Islet precursor cell (in vitro differentiated cells): Measurements from ENCODE around the gene HECTD4.
"Not testable (repeated sequence)": the region's sequence is repeated elsewhere in the genome, so short reads cannot be mapped to it uniquely, and the experiment has no call there.

Experiments
- DNase-seq: peaks from one replicate; pipeline ENCODE4 v3.0.0-alpha.2; 2018

HECTD4 gene

GRCh38 chr12:112352921-112353320 lies 29.3 kb downstream of the HECTD4 start:
- no peak for DNase-seq

DNA sequence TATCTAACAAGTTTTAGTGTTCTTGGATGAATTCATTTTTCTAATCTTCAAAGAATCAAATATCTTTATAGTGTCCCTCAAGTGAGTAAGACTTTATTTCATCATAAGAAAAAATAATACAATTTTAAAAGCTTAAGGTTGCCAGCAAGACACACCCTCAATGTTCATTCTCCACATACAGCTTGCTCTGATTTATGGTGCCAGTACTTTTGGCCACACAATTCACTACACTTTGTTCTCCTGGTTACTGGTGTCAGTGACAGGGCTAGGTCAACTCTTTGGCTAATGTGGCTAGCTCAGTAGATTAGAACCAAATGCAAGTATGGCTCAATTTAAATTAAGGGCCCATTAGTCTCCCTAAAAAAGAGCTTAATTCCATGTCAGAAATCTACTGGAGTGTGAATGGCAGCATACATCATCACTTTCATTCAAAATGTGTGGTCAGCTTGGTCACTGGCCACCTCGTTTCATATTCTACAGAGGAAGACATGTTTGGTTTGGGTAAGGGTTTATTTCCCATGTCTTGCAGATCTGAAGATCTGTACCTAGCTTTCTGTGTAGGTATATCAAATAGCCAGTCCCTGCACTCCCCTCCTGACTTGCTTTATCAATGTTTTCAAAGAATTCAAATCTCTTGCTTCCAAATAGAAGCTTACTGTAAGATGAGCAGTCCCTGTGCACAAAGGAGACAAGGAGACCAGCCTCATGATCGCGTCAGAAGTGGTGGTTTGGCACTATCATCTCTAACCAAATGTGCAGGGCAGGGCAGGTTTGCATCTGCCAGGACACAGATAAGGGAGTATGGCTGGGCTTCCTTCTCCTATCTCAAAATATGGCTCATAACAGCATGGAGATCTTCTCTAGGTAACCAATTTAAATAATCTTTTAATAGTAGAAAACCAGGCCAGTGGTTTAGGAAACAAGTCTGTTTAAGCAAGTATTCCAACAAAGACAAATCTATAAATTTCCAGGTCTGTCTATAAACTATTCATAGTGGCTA lies 31.3 kb downstream of the HECTD4 start:
- DNase-seq, result no peak

- no peak for DNase-seq
These were observed 32.8 kb downstream of the HECTD4 start for GRCh38 chr12:112349431-112349830.

GRCh38 chr12:112348926-112349325 lies 33.3 kb downstream of the HECTD4 start:
- not testable (repeated sequence) for DNase-seq

- no peak for DNase-seq
These were observed 34.6 kb downstream of the HECTD4 start for GRCh38 chr12:112347581-112347982.

- no peak for DNase-seq
These were observed 36.0 kb downstream of the HECTD4 start for GRCh38 chr12:112346194-112346593.

DNA sequence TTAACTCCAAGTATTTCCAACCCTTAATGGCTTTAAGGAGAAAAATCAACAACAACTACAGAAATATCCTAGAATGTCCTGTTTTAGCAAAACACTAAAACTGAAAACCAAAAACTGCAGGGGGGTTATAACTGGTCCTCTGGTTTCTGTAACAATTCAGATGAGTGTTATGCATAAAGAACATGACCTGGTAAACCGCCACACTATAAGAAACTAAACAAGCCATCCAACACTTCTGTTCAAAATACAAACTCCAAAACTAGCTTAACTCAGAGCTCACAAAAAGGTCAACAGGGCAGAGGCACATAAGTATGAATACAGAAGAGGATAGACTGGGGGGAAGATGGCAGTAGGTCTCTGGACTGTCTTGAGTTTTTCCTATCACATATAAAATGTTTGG lies 38.0 kb downstream of the HECTD4 start:
- DNase-seq, result no peak

- DNase-seq, result no peak
These were observed 39.6 kb downstream of the HECTD4 start for GRCh38 chr12:112342587-112342986.

DNA sequence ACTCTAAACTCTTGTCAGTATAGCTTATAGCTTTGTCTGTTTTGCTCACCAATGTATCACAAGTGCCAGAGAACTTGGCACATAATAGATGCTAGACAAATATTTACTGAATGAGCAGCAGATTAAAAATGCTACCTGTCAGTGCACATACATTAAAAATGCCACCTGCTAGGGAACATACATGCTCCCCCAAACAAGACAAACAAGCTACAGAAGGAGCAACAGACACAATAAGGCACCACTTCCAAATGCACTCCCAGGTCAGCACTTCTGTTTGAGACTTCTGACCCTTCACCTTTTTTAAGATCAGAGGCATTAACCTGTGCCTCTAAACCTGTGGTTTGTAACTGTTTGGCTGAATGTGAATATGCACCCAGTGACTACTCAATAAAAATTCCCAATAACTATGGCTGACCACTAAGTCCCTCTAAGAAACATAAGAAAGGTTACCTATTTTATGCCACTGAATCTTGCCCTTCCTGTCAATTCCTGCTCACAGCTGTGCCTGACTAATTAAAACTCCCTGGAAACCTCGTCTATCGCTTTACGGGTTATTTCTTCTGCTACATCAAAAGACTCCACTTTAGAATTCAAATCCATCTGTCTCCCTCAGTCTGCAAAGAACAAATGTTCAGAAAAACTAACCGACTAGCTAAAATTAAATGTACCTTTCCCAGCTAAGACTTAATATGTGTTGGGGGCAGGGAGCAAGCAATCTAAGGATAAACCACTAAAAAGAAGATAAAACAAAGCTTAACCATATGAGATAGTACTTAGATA lies 41.0 kb downstream of the HECTD4 start:
- no peak for DNase-seq

- DNase-seq, result no peak
These were observed 42.0 kb downstream of the HECTD4 start for GRCh38 chr12:112340230-112340629.

DNA sequence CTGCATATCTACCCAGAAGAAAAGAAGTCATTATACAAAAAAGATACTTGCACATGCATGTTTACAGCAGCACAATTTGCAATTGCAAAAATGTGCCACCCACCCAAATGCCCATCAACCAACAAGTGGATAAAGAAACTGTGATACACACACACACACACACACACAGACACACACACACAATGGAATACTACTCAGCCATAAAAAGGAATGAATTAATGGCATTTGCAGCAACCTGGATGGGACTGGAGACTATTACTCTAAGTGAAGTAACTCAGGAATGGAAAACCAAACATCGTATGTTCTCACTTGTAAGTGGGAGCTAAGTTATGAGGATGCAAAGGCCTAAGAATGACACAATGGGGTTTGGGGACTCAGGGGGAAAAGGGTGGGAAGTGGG lies 47.2 kb downstream of the HECTD4 start:
- not testable (repeated sequence) for DNase-seq

GRCh38 chr12:112333019-112333418 lies 49.2 kb downstream of the HECTD4 start:
- DNase-seq, result no peak

DNA sequence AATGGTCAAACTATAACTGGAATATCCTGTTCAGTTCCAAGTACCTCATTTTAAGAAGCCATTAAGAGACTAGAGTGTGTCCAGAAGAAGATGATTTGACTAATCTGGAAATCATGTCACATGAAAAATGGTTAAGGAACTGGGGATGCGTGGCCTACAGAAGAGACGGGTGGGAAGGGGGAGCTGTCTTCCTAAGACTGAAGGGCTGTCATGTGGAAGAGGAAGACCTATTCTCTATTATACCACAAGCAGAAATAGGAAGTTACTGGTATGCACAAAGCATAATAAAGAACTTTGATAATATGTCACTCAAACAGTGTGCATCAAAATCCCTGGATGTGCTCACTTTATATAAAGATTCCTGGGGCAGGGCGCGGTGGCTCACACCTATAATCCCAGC lies 50.3 kb downstream of the HECTD4 start:
- DNase-seq, result no peak

GRCh38 chr12:112330706-112331105 lies 51.5 kb downstream of the HECTD4 start:
- no peak for DNase-seq

GRCh38 chr12:112328456-112329124 lies 53.6 kb downstream of the HECTD4 start:
- DNase-seq, result no peak

GRCh38 chr12:112327209-112327938 lies 54.9 kb downstream of the HECTD4 start:
- no peak for DNase-seq

GRCh38 chr12:112325622-112326207 lies 56.5 kb downstream of the HECTD4 start:
- no peak for DNase-seq

- DNase-seq, result no peak
These were observed 57.1 kb downstream of the HECTD4 start for GRCh38 chr12:112325157-112325556.

DNA sequence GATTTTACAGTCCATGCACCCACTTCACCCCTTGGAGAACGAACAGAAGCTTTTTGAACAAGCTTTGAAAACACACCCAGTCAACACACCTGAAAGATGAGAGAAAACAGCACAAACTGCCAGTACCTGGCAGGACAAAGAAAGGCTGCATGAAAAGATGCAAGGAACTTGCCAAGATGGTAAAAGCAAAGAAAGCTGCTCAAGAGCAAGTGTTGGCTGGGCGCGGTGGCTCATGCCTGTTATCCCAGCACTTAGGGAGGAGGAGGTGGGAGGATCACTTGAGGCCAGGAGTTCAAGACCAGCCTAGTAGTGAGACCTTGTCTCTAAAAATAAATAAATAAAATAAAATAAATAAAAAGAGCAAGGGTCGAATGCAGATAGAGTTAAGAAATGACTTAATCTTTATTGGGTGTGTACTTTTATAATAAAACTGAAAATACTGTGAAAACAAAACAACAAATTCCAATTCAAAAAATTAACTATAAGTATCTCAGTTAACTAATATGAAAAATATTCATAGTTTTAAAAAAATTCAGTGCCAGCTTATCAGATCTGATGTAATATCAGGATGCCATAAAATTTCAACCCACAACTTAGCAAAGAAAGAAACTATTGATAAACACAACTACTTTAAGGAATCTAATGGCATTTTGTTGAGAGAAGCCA lies 59.2 kb downstream of the HECTD4 start:
- DNase-seq, result no peak

- DNase-seq, result no peak
These were observed 59.8 kb downstream of the HECTD4 start for GRCh38 chr12:112322441-112322840.

- DNase-seq, result no peak
These were observed 61.0 kb downstream of the HECTD4 start for GRCh38 chr12:112321245-112321644.

DNA sequence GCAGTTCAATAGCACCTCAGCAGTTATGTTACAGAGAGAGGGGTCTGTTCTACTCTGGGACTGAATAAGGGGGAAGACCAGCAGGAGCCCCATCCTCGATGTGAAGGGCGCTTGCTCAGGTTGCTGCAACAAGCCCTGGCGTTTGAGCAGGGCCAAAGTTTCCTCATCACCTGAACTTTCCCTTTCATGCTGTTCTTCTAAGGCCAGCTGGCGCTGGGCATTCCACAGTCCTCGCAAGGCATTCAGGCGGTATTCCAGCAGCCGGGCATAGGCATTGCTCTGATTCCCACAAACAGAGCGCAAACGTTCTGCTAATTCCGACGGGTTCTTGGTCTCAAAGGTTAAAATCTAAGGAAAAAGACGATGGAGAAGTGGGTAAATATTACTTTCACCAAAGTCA lies 62.8 kb downstream of the HECTD4 start:
- no peak for DNase-seq
